T47D (cell line): ENCODE data around the gene PRR20E.
A peak's percentile ranks its signal among the peaks of the same experiment; 100 is the strongest.
"Not testable (repeated sequence)": the region's sequence is repeated elsewhere in the genome, so short reads cannot be mapped to it uniquely, and the experiment has no call there.

Source experiments
- DNase-seq, 2 experiments: peaks; one replicate each; pipeline versions ENCODE4 v3.0.0 to v3.0.0-alpha.2; 2011 to 2012; ENCODE audit warnings: low read depth in 1 of 2, low spot score in 1 of 2
- JUND ChIP-seq: IDR thresholded peaks from 2 replicates; pipeline ENCODE4 v1.6.1; 2012; ENCODE audit warnings: low read depth
- in situ Hi-C: cut with HindIII; loops from 2 replicates; pipeline ENCODE4 v1.10.0; 2016; ENCODE audit warnings: low sequenced_read_pairs, low pct_unique_long_range_greater_than_20kb

PRR20E gene

DNA sequence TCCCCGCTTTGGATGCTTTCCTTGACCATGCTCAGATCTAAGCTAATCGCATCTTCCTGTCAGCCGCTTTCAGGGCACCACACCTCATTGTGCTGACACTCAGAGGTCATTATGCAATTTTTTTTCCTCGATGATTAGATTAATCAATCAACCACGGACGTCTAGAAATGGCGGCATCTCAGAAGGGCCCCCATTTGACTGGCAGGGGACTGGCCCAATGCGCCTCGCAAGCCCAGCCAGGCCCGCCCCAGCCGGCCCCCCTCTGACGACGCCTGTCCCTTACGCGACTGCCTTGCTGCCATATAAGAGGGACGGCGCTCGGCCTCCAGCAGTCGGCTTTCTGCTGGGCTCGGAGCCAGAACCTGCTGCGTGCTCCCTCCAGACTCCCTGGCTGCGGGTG lies at the start of gene PRR20E:
PRR20E (plus strand) TSS at position 301 of the 400 bp plus-strand sequence. CDS start 387 bp downstream, outside the sequence.
- DNase-seq, in situ Hi-C loops: not testable (repeated sequence)

DNA sequence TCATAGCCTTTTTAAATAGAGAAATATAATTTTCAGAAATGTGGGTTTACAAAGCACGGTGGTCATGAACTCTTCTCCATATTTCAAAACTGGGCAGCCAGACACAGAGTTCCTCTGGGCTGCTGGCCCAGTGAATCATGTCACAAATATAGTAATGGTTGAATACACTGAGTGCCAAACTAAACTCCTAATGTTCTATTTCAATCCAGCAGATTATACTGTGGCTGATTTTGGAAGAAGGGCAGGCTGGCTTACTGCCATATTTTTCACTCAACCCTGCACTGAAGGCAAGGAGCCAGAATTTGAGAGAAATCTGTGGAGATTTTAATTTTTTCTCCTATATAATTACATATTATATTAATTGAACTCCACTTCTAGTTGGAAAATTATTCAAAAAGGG lies 43.3 kb upstream of the PRR20E start:
- in situ Hi-C loops, result no loop called here
- no peak for TF ChIP-seq JUND
- DNase-seq, result no peak

DNA sequence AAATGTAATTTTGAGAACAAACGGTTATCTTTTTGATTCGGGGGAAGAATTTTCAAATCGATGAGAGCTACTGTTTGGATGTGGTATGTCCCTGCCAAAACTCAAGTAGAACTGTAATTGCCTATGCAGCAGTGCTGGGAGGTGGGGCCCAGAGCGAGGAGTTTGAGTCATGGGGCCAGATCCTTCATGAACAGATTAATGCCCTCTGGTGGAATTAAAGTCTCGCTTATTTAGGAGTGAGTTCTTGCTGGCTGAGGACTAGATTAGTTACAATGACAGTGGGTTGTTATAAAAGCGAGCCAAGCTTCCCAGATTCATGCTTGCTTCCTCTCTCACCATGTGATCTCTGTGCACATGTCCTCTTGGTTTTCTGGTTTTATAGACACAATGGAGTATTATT lies 38.1 kb upstream of the PRR20E start:
- TF ChIP-seq JUND, result no peak
- in situ Hi-C loops, result no loop called here
- peak in 1 of 2 experiments; percentile 7 for DNase-seq

DNA sequence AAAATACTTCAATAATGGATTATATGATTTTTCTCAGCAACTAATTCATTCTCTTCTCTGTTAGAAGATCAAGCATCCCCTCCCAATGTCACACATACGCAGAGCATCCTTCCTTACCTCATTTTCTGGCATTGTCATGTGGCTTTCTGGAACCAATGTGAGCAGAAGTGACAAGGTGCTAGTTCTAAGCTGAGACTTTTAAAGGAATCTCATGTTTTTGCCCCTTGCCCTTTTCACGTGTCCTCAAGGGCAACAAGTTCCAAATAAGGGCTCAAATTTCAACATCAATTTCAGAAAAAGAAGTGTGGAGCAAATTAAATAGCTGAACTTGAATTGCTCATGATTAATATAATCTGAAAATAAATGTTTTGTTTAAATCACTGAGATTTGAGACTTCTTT lies 30.9 kb upstream of the PRR20E start:
- DNase-seq, result no peak
- in situ Hi-C loops, result no loop called here
- no peak for TF ChIP-seq JUND

DNA sequence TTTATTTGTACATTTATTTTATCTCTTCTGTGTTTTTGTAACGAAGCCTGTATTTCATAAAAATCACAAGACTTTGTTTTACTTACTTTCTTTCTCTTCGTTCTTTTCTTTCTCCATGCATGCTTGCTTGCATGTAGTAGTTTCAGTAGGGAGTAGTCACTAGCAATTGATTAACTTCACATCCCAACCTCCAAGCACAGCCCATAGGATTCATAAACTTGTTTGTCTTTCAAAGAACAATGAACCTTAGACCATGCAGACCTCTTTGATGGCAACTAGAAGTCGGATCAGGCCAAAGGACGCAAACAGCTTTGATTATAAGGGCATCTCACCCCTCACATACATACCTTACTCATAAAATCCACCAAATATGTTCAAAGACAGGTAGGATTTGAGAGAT lies 29.4 kb upstream of the PRR20E start:
- in situ Hi-C loops, result no loop called here

DNA sequence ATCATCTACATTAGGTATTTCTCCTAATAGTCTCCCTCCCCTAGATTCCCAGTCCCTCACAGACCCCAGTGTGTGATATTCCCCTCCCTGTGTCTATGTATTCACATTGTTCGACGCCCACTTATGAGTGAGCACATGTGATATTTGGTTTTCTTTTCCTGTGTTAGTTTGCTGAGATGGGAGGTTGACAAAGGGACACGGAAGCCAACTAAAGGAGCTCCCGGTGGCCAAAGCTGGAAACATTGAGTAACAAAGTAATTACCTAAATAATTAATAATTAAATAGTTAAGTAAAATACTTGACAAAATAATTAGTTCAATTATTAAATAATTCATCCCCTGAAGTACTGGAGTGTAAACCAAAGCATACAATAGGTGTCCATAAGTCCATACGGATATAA lies 28.0 kb upstream of the PRR20E start:
- no peak for DNase-seq
- no peak for TF ChIP-seq JUND
- in situ Hi-C loops, result no loop called here

More for the DNA sequence above, 29.4 kb upstream of the PRR20E start:
- DNase-seq, result no peak
- TF ChIP-seq JUND, result no peak

DNA sequence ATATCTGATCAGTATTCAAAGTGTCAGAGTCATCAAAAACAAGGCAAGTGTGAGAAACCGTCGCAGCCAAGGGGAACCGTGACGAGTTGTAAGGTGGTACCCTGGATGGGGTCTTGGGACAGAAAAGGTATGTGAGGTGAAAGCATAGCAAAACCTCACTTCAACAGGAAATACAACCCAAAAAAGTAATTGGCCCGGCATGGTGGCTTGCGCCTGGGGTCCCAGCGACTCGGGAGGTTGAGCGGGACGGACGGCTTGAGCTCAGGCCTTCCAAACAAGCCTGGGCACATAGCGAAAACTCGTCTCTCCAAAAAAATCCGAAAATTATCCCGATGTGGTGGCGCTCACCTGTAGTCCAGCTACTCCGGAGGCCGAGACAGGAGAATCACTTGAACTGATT lies 27.2 kb upstream of the PRR20E start:
- in situ Hi-C loops, DNase-seq: not testable (repeated sequence)

DNA sequence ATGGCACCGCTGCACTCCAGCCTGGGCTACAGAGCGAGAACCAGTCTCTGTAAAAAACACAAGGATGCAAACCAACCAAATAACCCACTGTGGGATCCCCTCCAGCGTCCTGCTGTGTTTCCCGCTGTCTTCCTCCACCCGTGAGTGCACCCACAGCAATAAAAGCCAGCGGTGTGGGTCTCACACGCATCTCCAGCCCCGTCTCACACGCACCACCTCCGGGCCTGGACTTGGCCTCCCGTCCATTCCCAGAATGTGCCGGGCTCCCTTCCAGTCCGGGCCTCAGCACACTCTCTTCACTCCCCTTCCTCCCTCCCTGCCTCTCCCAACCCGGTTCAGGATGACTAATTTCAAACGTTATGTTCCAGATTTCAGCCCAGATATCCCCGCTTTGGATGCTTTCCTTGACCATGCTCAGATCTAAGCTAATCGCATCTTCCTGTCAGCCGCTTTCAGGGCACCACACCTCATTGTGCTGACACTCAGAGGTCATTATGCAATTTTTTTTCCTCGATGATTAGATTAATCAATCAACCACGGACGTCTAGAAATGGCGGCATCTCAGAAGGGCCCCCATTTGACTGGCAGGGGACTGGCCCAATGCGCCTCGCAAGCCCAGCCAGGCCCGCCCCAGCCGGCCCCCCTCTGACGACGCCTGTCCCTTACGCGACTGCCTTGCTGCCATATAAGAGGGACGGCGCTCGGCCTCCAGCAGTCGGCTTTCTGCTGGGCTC lies 26.6 kb upstream of the PRR20E start, which contains the start of gene PRR20A:
PRR20A (plus strand) TSS at position 684 of the 734 bp plus-strand sequence. CDS start 387 bp downstream, outside the sequence.
- in situ Hi-C loops, DNase-seq: not testable (repeated sequence)

DNA sequence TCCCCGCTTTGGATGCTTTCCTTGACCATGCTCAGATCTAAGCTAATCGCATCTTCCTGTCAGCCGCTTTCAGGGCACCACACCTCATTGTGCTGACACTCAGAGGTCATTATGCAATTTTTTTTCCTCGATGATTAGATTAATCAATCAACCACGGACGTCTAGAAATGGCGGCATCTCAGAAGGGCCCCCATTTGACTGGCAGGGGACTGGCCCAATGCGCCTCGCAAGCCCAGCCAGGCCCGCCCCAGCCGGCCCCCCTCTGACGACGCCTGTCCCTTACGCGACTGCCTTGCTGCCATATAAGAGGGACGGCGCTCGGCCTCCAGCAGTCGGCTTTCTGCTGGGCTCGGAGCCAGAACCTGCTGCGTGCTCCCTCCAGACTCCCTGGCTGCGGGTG lies 19.8 kb upstream of the PRR20E start, which contains the start of gene PRR20B:
PRR20B (plus strand) TSS at position 301 of the 400 bp plus-strand sequence. CDS start 387 bp downstream, outside the sequence.
- DNase-seq, in situ Hi-C loops: not testable (repeated sequence)

DNA sequence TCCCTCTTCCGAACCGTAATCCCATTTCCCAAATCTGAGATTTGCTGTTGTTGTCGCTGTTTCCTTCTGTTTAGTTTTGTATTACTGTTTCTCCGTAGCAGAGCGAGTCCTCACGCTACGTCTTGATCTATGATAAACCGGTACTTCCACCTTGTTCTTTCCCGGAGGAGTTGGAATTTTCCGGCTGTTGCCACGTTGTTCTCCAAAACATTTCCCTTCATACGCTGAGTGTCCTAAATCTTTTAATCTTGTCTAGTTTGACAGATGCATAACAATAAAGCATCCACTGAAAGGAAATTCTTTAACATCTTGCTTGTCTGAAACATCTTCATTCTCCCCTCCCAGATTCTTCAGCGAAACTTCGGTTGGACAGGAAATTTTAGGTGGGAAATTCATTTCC lies 18.9 kb upstream of the PRR20E start:
- in situ Hi-C loops, DNase-seq: not testable (repeated sequence)

DNA sequence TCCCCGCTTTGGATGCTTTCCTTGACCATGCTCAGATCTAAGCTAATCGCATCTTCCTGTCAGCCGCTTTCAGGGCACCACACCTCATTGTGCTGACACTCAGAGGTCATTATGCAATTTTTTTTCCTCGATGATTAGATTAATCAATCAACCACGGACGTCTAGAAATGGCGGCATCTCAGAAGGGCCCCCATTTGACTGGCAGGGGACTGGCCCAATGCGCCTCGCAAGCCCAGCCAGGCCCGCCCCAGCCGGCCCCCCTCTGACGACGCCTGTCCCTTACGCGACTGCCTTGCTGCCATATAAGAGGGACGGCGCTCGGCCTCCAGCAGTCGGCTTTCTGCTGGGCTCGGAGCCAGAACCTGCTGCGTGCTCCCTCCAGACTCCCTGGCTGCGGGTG lies 13.2 kb upstream of the PRR20E start, which contains the start of gene PRR20C:
PRR20C (plus strand) TSS at position 301 of the 400 bp plus-strand sequence. CDS start 387 bp downstream, outside the sequence.
- in situ Hi-C loops, DNase-seq: not testable (repeated sequence)

DNA sequence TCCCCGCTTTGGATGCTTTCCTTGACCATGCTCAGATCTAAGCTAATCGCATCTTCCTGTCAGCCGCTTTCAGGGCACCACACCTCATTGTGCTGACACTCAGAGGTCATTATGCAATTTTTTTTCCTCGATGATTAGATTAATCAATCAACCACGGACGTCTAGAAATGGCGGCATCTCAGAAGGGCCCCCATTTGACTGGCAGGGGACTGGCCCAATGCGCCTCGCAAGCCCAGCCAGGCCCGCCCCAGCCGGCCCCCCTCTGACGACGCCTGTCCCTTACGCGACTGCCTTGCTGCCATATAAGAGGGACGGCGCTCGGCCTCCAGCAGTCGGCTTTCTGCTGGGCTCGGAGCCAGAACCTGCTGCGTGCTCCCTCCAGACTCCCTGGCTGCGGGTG lies 6.7 kb upstream of the PRR20E start, which contains the start of gene PRR20D:
PRR20D (plus strand) TSS at position 301 of the 400 bp plus-strand sequence. CDS start 387 bp downstream, outside the sequence.
- in situ Hi-C loops, DNase-seq: not testable (repeated sequence)

DNA sequence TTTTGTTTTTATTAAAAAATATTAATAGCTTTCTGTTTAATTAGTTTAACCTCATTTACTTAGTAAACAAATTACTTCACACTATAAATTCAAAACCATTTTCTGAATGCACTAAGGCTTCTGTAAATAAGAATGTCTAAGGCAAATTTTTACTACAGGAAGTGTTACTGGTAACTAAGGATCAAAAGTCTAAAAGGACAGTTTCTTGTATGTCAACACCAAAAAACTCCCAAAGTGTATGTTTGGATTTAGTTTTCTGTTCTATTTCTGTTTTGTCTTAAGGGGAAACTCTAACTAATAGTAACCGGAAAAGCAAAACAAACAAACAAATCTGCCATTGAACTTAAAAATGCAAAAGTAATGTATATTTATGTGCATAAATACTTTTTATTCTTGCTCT lies 24.7 kb downstream of the PRR20E start:
- in situ Hi-C loops, result no loop called here
- TF ChIP-seq JUND, result no peak
- no peak for DNase-seq

DNA sequence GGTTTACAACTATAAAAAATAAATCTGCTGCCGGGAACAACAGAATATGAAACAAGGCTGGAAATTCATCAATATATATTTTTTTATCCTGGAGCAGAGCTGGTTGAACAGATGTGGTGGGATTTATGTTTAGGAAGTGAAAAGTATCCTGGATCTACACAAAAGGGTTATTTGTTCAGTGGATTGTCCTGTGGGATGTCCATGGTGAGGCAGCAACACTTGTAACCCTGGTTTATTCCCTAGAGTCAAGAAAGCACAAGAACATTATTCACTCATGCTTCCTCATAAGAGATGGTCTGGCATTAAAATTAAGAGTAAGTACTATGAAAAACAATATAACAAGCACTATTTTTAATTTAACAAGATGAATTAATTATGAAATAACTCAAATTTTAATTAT lies 46.0 kb downstream of the PRR20E start:
- in situ Hi-C loops, result no loop called here
- DNase-seq, result no peak
- TF ChIP-seq JUND, result no peak
